Colonic mucosa (tissue), 4 donors: ENCODE results near the gene MLST8. TPM values are rescaled to one million over a fixed set of nuclear protein-coding genes. Genes with fewer than 3 reads are reported as not detected.
"Not testable (repeated sequence)": the region's sequence is repeated elsewhere in the genome, so short reads cannot be mapped to it uniquely, and the experiment has no call there.

Experiments
- DNase-seq: peaks from one replicate; pipeline ENCODE4 v3.0.0-alpha.2; 2020
- H3K27ac ChIP-seq: fragments of 200-600 bp; one replicate; pipeline ENCODE4 v1.8.0; 2021
- H3K27me3 ChIP-seq: fragments of 200-600 bp; one replicate; pipeline ENCODE4 v1.8.0; 2021
- H3K36me3 ChIP-seq: fragments of 200-600 bp; one replicate; pipeline ENCODE4 v1.8.0; 2021
- H3K4me1 ChIP-seq: fragments of 200-600 bp; one replicate; pipeline ENCODE4 v1.8.0; 2021; ENCODE audit warnings: mild to moderate bottlenecking
- H3K4me3 ChIP-seq: fragments of 200-600 bp; one replicate; pipeline ENCODE4 v1.8.0; 2021
- H3K9ac ChIP-seq, 2 donors: one replicate each; pipeline ENCODE4 v1.7.0; 2013; ENCODE audit warnings: control low read depth in 2 of 2, low read depth in 2 of 2, low read length in 2 of 2
- H3K9me3 ChIP-seq: fragments of 200-600 bp; one replicate; pipeline ENCODE4 v1.8.0; 2021
- intact Hi-C: fragments of 100-400 bp; cut with DNase I; formaldehyde crosslinking; loops from one replicate; pipeline ENCODE4 v1.14.1; 2022
- total RNA-seq, 2 donors: library from RNA; stranded (reverse); fragmentation: NEBNext Ultra II Directional in 1 of 2; extraction: Animal tissue kit (Norgen Biotek cat#: 25700) in 1 of 2; gene quantifications; one replicate each; pipeline ENCODE4 v1.2.1, GENCODE V29; 2021
- TF ChIP-seq, protein P1 (sequence below): fragments of 200-600 bp; IDR thresholded peaks from one replicate; pipeline ENCODE4 v1.8.0; 2022; ENCODE audit warnings: antibody characterized with exemption, mild to moderate bottlenecking
- donor health status: healthy.
- donor health status: DM: no; HTN: no; CAD: no.
- donor health status: DM: no; HTN: no; CAD: no.

The MLST8 gene
- total RNA-seq, 2 donors from 2014 or later = 26.5 to 53.5 TPM

DNA sequence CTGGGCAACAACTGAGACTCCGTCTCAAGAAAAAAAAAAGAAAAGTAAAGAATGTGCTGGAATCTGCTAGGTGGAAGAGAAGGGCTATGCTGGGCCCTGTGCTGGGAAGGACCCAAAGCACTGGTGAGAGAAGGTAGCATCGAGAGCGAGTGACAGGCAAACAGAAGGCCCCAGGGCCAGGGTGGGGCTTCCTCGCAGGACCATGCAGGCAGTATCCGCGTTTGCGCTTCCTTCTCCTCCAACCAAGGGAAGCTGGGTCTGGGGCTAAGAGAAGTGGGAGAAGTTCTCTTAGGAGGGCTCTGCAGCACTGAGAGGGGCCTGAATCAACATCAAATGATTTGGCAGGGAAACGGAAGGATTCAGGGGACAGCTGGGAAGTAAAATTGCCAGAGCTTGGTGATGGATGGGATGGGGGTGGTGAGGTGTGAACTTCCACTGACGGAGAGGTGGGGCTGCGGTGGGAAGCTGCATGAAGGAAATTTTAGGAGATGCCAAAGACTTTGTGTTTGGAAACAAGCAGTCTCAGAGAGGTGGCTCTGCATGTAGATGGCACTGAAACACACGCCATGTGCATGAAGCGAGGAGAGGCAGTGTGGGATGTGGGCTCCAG, 51.4 kb downstream of the MLST8 start:
- Histone ChIP-seq H3K9ac (no peak overlapping the region), H3K36me3 (peaks cover 25% of the 10 kb centered on the region), H3K4me1 (peaks cover 9% of the 10 kb centered on the region), H3K4me3 (no peak overlapping the region), H3K27me3 (no peaks in the 10 kb centered on the region), H3K9me3 (no peaks in the 10 kb centered on the region), H3K27ac (no peak overlapping the region)
- DNase-seq = no peak
- intact Hi-C loops = no loop called here
- TF ChIP-seq, protein P1, sequence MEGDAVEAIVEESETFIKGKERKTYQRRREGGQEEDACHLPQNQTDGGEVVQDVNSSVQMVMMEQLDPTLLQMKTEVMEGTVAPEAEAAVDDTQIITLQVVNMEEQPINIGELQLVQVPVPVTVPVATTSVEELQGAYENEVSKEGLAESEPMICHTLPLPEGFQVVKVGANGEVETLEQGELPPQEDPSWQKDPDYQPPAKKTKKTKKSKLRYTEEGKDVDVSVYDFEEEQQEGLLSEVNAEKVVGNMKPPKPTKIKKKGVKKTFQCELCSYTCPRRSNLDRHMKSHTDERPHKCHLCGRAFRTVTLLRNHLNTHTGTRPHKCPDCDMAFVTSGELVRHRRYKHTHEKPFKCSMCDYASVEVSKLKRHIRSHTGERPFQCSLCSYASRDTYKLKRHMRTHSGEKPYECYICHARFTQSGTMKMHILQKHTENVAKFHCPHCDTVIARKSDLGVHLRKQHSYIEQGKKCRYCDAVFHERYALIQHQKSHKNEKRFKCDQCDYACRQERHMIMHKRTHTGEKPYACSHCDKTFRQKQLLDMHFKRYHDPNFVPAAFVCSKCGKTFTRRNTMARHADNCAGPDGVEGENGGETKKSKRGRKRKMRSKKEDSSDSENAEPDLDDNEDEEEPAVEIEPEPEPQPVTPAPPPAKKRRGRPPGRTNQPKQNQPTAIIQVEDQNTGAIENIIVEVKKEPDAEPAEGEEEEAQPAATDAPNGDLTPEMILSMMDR = no peak

DNA sequence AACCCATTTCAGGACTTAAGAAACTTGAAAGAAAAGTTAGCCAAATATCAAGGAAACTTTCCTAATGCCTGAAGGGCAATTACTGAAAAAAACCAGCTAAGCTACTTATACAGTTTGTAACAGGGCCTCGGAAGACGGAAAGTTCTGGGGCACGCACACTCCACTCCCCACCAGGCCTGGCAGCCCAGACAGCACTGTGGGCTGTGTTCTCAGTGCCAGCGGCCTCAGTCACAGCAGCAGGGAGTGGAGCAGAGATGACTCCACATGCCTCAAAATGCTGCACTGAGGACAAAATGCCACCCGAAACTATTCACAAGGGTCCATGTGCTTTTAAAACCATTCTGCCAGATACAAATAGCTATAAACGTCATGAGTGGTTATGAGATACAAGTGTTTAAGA, 52.5 kb downstream of the MLST8 start:
- H3K4me1 ChIP-seq = no peaks in the 10 kb centered on the region
- no peaks in the 10 kb centered on the region for H3K27me3 ChIP-seq
- H3K36me3 ChIP-seq = peaks cover 31% of the 10 kb centered on the region
- no peak overlapping the region for H3K9ac ChIP-seq
- H3K9me3 ChIP-seq = no peaks in the 10 kb centered on the region
- DNase-seq = no peak
- no peak overlapping the region for H3K27ac ChIP-seq
- H3K4me3 ChIP-seq = no peak overlapping the region
- intact Hi-C loops = no loop called here
- TF ChIP-seq, protein P1 = no peak

DNA sequence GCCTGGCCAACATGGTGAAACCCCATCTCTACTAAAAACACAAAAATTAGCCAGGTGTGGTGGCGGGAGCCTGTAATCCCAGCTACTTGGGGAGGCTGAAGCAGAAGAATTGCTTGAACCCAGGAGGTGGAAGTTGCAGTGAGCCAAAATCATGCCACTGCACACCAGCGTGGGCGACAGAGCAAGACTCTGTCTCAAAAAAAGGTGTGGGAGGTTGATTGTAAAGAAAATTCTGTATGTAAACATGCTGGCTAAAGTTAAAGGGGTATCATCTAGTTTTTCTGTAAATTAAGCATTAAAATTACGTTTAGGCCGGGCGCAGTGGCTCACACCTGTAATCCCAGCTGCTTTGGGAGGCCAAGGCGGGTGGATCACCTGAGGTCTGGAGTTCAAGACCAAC, 53.3 kb downstream of the MLST8 start:
- H3K36me3 ChIP-seq = peaks cover 33% of the 10 kb centered on the region

More for the DNA sequence above, 53.3 kb downstream of the MLST8 start:
- H3K27ac ChIP-seq, H3K27me3 ChIP-seq, intact Hi-C loops, DNase-seq, H3K9me3 ChIP-seq, H3K4me3 ChIP-seq, H3K4me1 ChIP-seq, H3K9ac ChIP-seq: not testable (repeated sequence)

Other genes with a start within 250 kb of the MLST8 start
- 100 to 1,000 TPM; 219 to 272 TPM for gene NDUFB10, start 245.9 kb upstream of the MLST8 start, total RNA-seq
- gene RPS2, start 240.6 kb upstream of the MLST8 start, total RNA-seq = 1,000 to 10,000 TPM; 1,996 to 2,736 TPM
- gene RNF151, start 238.6 kb upstream of the MLST8 start, total RNA-seq = not detected
- 10 to 100 TPM; 19.4 to 43.1 TPM for gene TBL3, start 233.4 kb upstream of the MLST8 start, total RNA-seq
- 10 to 100 TPM; 43.9 to 80.1 TPM for gene NOXO1, start 224.0 kb upstream of the MLST8 start, total RNA-seq
- 10 to 100 TPM; 76.6 to 79.5 TPM for gene GFER, start 221.3 kb upstream of the MLST8 start, total RNA-seq
- gene SYNGR3, start 215.5 kb upstream of the MLST8 start, total RNA-seq = 1 to 10 TPM; 1.5 to 1.9 TPM
- gene ZNF598, start 195.6 kb upstream of the MLST8 start, total RNA-seq = 10 to 100 TPM; 45.4 to 64.3 TPM
- 1 to 10 TPM; 3.5 to 3.8 TPM for gene NPW, start 185.7 kb upstream of the MLST8 start, total RNA-seq
- gene NHERF2, start 178.6 kb upstream of the MLST8 start, total RNA-seq = 10 to 100 TPM; 64.0 to 77.9 TPM
- 10 to 100 TPM; 30.1 to 96.8 TPM for gene NTHL1, start 157.6 kb upstream of the MLST8 start, total RNA-seq
- 100 to 1,000 TPM in 1 of 2 donors, 10 to 100 TPM in 1; 75.3 to 143 TPM for gene TSC2, start 157.5 kb upstream of the MLST8 start, total RNA-seq
- 10 to 100 TPM; 48.2 to 83.5 TPM for gene PKD1, start 69.6 kb upstream of the MLST8 start, total RNA-seq
- gene RAB26, start 56.8 kb upstream of the MLST8 start, total RNA-seq = 10 to 100 TPM; 18.2 to 24.5 TPM
- 100 to 1,000 TPM; 102 to 131 TPM for gene TRAF7, start 49.7 kb upstream of the MLST8 start, total RNA-seq
- under 1 TPM; 0.07 to 0.27 TPM for gene CASKIN1, start 8.8 kb upstream of the MLST8 start, total RNA-seq
- gene BRICD5, start 5.4 kb downstream of the MLST8 start, total RNA-seq = 10 to 100 TPM in 1 of 2 donors, 1 to 10 TPM in 1; 7.7 to 15.2 TPM
- gene PGP, start 9.4 kb downstream of the MLST8 start, total RNA-seq = 10 to 100 TPM; 17.1 to 37.3 TPM
- gene E4F1, start 18.1 kb downstream of the MLST8 start, total RNA-seq = 10 to 100 TPM; 19.9 to 37.4 TPM
- 1 to 10 TPM in 1 of 2 donors, under 1 TPM in 1; 0.85 to 2.4 TPM for gene DNASE1L2, start 31.0 kb downstream of the MLST8 start, total RNA-seq
- gene ECI1, start 46.1 kb downstream of the MLST8 start, total RNA-seq = 100 to 1,000 TPM; 109 to 134 TPM
- gene RNPS1, start 62.7 kb downstream of the MLST8 start, total RNA-seq = 100 to 1,000 TPM; 108 to 154 TPM
- 1 to 10 TPM; 1.3 to 4.6 TPM for gene ABCA3, start 135.3 kb downstream of the MLST8 start, total RNA-seq
- 10 to 100 TPM in 1 of 2 donors, 1 to 10 TPM in 1; 8.6 to 38.2 TPM for gene CCNF, start 224.0 kb downstream of the MLST8 start, total RNA-seq